ENCODE data around the gene CAMKK1.

GRCh38 chr17:3923466-3924190 lies 30.8 kb upstream of the CAMKK1 start:
- TF ChIP-seq, protein P1, sequence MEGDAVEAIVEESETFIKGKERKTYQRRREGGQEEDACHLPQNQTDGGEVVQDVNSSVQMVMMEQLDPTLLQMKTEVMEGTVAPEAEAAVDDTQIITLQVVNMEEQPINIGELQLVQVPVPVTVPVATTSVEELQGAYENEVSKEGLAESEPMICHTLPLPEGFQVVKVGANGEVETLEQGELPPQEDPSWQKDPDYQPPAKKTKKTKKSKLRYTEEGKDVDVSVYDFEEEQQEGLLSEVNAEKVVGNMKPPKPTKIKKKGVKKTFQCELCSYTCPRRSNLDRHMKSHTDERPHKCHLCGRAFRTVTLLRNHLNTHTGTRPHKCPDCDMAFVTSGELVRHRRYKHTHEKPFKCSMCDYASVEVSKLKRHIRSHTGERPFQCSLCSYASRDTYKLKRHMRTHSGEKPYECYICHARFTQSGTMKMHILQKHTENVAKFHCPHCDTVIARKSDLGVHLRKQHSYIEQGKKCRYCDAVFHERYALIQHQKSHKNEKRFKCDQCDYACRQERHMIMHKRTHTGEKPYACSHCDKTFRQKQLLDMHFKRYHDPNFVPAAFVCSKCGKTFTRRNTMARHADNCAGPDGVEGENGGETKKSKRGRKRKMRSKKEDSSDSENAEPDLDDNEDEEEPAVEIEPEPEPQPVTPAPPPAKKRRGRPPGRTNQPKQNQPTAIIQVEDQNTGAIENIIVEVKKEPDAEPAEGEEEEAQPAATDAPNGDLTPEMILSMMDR (conservative IDR thresholded peaks at IDR 0.05), result no peak
- no peak for TF ChIP-seq EZH2 (IDR thresholded peaks at IDR 0.05; ENCODE audit: low read depth)
